IPS-20b (cell line): ENCODE measurements around the gene TSC22D4.
A peak's percentile ranks its signal among the peaks of the same experiment; 100 is the strongest.

Experiments
- H3K27ac ChIP-seq: one replicate; pipeline ENCODE4 v1.5.1; 2013; ENCODE audit warnings: low read length
- H3K27me3 ChIP-seq: 2 replicates; pipeline ENCODE4 v1.6.1; 2013; ENCODE audit warnings: mild to moderate bottlenecking, low read length, inconsistent platforms; ENCODE audit not compliant: insufficient read depth
- H3K36me3 ChIP-seq: 2 replicates; pipeline ENCODE4 v1.6.1; 2013; ENCODE audit warnings: low read depth, mild to moderate bottlenecking, inconsistent platforms, low read length, moderate library complexity; ENCODE audit not compliant: insufficient read depth
- H3K4me1 ChIP-seq: 2 replicates; pipeline ENCODE4 v1.6.1; 2013; ENCODE audit warnings: mild to moderate bottlenecking, control low read depth, inconsistent platforms, low read length, moderate library complexity; ENCODE audit not compliant: insufficient read depth
- H3K4me3 ChIP-seq: 2 replicates; pipeline ENCODE4 v1.5.1; 2013; ENCODE audit warnings: mild to moderate bottlenecking, low read length, inconsistent platforms
- H3K9ac ChIP-seq: 2 replicates; pipeline ENCODE4 v1.6.1; 2013; ENCODE audit warnings: low read depth, mild to moderate bottlenecking, inconsistent platforms, low read length, moderate library complexity
- H3K9me3 ChIP-seq: 2 replicates; pipeline ENCODE4 v1.6.1; 2013; ENCODE audit warnings: mild to moderate bottlenecking, low read depth, low read length, inconsistent platforms; ENCODE audit not compliant: insufficient read depth

The TSC22D4 gene

DNA sequence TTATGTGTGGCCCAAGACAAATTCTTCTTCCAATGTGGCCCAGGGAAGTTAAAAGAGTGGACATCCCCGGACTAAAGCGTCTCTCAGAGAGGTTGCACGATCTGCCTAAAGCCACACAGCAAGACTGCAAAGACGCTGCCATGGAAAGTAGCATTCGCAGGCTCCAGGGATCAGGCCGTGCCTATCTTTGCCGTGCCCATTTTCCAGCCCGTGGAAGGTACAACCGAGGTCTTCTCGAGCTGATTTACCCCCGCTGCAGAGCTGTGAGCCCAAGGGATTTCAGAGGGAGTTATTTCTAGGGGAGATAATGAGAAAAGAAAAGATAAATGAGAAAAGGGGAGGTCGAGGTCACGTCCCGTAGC lies 3.7 kb upstream of the TSC22D4 start:
- H3K27me3 ChIP-seq = peaks cover 4% of the 10 kb centered on the region; the same call in 1 of the 2 replicates
- H3K4me3 ChIP-seq = peak overlapping the region; percentile 72; the same call in 1 of the 2 replicates
- no peaks in the 10 kb centered on the region for H3K9me3 ChIP-seq
- no peak overlapping the region for H3K27ac ChIP-seq
- no peaks in the 10 kb centered on the region for H3K36me3 ChIP-seq
- peaks cover 8% of the 10 kb centered on the region; the same call in 1 of the 2 replicates for H3K4me1 ChIP-seq
- H3K9ac ChIP-seq = no peak overlapping the region

DNA sequence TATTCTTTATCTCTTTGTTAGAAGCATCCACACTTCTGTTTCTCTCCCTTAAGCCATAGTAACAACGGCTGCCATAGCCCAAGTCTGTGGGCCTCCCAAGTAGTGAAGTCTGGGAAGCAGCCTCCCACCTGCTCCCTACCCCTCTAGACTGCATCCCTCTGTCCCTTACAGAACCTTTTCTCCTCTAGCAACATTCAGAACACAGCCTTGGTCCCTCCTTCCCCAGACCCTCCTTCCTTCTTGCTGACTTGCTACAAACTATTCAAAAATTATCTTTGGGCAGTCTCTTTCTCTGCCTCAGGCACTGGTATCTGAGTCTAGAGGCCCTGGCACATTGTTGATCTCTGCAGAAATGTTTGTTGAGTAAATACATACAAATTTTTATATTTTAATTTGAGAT lies 2.5 kb upstream of the TSC22D4 start:
- H3K27ac ChIP-seq = no peak overlapping the region
- H3K4me1 ChIP-seq = peaks cover 8% of the 10 kb centered on the region; the same call in 1 of the 2 replicates

DNA sequence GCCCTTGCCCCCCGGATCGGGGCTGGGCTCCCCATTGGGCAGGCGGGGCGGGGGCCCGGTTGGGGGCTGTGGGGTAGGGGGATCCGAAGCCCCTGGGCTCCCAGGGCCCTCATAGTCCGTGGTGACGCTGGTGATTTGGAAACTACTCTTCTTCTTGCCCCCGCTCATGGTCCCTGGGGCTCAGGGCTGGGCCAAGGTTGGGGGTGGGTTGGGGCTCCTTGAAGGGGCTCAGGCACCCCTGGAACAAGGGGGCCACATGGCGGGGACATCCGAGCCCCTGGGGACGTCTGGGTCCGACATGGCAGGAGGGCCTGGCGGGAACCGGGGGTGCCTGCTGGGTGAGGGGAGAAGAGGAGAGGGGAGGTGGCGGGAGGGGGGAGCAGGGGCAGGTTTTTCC lies 1.1 kb downstream of the TSC22D4 start:
- Histone ChIP-seq H3K9ac (peak overlapping the region; percentile 76; the same call in 1 of the 2 replicates), H3K4me3 (peak overlapping the region; percentile 81; the same call in 1 of the 2 replicates), H3K27ac (no peak overlapping the region)

More for the DNA sequence above, 2.5 kb upstream of the TSC22D4 start:
- no peak overlapping the region for H3K4me3 ChIP-seq
- no peaks in the 10 kb centered on the region for H3K9me3 ChIP-seq
- H3K9ac ChIP-seq = no peak overlapping the region
- no peaks in the 10 kb centered on the region for H3K36me3 ChIP-seq
- peaks cover 4% of the 10 kb centered on the region; the same call in 1 of the 2 replicates for H3K27me3 ChIP-seq

DNA sequence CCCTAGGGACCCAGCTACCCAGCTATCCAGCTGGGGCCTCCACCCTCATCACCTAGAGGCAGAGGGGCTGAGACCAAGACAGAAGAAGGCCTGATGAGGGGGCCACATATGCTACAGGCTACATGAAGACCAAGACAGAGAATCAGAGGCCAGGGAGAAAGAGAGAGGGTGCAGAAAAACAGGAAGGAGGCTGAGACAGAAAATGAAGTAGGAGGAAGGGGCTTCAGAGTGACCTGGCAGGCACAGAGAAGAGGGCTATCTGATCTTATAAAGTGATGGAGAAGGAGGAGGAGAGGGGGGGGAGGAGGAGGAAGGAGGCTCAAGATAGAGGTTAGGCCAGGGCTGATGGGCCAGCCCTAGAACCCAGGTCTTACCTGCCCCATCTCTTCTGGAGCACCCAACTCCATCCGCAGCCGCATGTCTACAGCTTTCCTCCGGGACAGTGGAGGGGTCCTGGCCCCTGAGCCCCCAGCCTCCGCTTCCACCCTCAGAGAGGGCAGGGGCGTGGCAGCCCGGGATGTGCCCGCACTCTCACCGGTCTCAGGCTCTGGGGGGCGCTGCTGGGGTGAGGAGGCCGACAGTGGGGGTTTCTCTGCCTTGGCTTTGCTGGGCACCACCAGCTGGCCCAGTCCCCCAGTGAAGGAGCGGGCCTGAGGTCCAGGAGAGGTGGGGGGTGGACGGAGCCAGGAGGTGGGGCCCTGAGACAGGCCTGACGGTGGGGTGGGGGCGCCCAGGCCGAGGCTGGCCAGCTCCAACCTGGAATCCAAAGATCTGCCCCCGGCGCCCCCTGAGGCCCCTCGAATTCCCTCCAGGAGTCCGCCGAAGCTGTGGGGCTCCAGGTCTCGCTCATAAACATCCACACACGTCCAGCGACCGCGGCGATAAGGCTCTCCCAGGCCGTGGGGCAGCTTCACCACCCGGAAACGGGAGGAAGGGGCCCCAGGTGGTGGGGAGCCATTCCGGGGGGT lies 1.8 kb downstream of the TSC22D4 start:
- Histone ChIP-seq H3K27ac (no peak overlapping the region), H3K4me3 (peak overlapping the region; percentile 81; the same call in 1 of the 2 replicates), H3K36me3 (peaks cover 9% of the 10 kb centered on the region; the same call in 1 of the 2 replicates), H3K9ac (no peak overlapping the region), H3K4me1 (peaks cover 5% of the 10 kb centered on the region), H3K27me3 (peaks cover 1% of the 10 kb centered on the region; the same call in 1 of the 2 replicates), H3K9me3 (no peaks in the 10 kb centered on the region)

More for the DNA sequence above, 1.1 kb downstream of the TSC22D4 start:
- peaks cover 4% of the 10 kb centered on the region; the same call in 1 of the 2 replicates for H3K27me3 ChIP-seq
- H3K36me3 ChIP-seq = peaks cover 8% of the 10 kb centered on the region; the same call in 1 of the 2 replicates
- H3K4me1 ChIP-seq = peaks cover 5% of the 10 kb centered on the region
- H3K9me3 ChIP-seq = no peaks in the 10 kb centered on the region

DNA sequence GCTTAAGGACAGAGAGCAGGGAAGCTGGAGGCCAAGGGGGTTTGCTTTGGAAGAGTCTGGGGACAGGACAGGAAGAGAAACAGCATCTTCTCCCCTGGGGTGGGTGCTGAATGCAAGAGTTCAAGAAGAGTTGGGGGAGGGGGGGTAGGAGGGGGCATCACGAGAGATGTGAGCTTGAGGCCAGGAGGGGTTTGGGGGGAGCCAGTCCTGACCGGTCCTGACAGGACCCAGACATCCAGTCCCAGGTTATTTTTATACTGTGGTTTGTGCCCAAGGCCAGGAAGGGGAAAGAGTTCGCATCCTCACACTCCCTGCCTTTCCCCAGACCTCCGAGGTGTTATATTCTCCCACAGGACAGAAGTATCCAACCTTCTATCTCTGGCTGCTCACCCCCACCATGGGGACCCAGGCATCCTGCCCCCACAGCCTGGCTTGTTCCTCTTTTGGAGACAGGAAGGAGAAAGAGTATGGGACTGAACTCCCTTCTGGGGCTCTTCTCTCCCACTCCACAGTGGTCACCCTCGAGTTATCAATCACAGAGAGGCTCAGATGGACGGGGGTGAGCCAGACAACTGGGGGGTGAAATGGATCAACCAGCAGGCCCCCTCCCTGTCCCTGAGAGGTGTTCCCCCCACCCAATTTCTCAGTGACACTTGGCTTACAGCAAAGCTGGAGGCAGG lies 2.8 kb downstream of the TSC22D4 start:
- Histone ChIP-seq H3K9ac (peak overlapping the region; percentile 41; the same call in 1 of the 2 replicates), H3K27ac (no peak overlapping the region), H3K27me3 (no peaks in the 10 kb centered on the region), H3K9me3 (no peaks in the 10 kb centered on the region), H3K36me3 (peaks cover 9% of the 10 kb centered on the region; the same call in 1 of the 2 replicates), H3K4me1 (peaks cover 5% of the 10 kb centered on the region), H3K4me3 (peak overlapping the region; percentile 30; the same call in 1 of the 2 replicates)

DNA sequence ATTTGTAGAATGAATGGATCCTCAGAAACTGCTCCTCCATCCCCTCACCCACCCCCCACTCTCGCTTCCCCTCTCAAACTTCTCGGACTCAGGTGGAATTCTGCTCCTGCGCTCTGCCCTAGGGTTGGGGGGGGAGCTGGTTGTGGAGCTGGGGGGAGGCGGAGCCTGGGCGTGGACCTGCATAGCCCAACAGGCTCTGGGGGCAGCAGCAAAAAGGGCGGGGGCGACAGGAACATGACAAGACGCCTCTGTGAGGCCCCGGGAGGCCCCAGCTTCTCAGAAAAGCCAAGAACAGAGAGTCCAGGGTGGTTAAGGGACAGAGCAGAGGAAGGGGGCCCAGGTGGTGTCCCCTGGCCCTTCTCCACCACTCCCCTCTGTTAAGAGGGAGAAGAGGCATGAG lies 3.5 kb downstream of the TSC22D4 start:
- H3K9me3 ChIP-seq = no peaks in the 10 kb centered on the region
- peaks cover 5% of the 10 kb centered on the region for H3K4me1 ChIP-seq
- H3K9ac ChIP-seq = peak overlapping the region; percentile 41; the same call in 1 of the 2 replicates
- H3K27me3 ChIP-seq = no peaks in the 10 kb centered on the region
- peaks cover 9% of the 10 kb centered on the region; the same call in 1 of the 2 replicates for H3K36me3 ChIP-seq
- no peak overlapping the region for H3K27ac ChIP-seq
- H3K4me3 ChIP-seq = peak overlapping the region; percentile 30; the same call in 1 of the 2 replicates

DNA sequence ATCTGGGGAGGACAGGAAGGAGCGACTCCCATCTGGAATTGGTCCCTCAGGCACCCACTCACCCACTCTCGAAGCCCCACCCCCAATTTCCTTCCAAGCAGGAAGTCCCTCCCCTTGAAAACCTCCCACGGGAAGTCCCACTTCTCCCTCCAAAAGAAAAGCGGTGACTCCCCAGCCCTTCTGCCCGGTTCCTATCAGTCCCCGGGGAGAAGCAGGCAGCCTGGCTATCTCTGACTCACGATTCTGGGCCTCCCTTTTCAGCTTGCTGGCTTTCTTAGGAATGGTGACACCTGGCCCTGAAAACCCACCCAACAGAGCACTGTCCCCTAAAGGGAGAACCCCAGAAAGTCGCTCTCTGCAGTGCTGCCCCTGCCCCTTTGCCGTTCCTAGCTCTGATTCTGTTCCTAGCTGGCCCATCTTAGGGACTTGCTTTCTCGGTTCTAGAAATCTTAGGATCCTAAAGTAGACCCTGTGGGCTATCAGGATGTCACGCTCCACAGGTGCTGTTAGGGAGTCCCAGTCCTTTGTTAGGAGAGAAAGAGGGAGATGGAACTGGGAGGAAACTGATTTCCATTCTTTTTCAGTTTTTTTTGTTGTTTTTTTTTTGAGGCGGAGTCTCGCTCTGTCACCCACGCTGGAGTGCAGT lies 6.0 kb downstream of the TSC22D4 start:
- peaks cover 5% of the 10 kb centered on the region for H3K4me1 ChIP-seq
- H3K9me3 ChIP-seq = no peaks in the 10 kb centered on the region
- H3K36me3 ChIP-seq = peaks cover 9% of the 10 kb centered on the region; the same call in 1 of the 2 replicates
- no peak overlapping the region for H3K4me3 ChIP-seq
- no peak overlapping the region for H3K9ac ChIP-seq
- no peaks in the 10 kb centered on the region for H3K27me3 ChIP-seq
- no peak overlapping the region for H3K27ac ChIP-seq

DNA sequence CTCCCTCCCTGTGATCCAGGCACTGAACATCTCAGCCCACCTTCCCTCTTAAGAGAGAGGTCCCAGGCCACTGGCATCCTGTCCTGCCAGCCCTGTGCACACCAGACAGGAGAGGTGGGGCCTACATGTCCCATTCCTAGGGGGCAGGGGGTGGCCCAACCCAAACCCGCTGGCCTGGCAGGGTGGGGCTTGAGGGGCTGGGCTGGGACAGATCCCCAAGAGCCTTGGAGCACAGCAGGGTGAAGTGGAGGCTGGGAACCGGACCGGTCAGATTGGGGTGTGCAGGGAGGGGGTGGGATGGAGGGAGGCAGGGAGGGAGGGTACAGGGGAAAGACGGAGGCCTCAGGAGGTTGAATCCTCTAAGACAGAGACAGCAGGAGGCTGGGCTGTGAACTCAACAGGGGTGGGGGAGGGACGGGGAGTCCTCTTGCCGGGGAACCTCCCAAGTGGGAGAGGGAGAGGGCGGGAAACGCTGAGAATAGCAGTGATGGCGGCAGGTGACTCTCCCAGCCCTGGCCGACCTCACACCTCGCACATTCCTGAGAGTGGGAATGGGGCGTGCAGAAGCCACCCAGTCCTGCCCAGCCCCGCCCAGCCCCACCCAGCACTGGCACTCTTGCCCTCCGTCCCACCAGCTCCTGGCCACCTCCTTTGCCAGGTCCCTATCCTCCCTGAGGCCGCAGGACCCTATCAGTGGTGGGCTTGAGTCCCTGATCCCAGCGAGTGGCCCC lies 6.7 kb downstream of the TSC22D4 start:
- H3K4me3 ChIP-seq = no peak overlapping the region
- peaks cover 9% of the 10 kb centered on the region; the same call in 1 of the 2 replicates for H3K36me3 ChIP-seq
- H3K9ac ChIP-seq = no peak overlapping the region
- H3K4me1 ChIP-seq = peaks cover 5% of the 10 kb centered on the region
- H3K27me3 ChIP-seq = no peaks in the 10 kb centered on the region
- H3K9me3 ChIP-seq = no peaks in the 10 kb centered on the region
- no peak overlapping the region for H3K27ac ChIP-seq

DNA sequence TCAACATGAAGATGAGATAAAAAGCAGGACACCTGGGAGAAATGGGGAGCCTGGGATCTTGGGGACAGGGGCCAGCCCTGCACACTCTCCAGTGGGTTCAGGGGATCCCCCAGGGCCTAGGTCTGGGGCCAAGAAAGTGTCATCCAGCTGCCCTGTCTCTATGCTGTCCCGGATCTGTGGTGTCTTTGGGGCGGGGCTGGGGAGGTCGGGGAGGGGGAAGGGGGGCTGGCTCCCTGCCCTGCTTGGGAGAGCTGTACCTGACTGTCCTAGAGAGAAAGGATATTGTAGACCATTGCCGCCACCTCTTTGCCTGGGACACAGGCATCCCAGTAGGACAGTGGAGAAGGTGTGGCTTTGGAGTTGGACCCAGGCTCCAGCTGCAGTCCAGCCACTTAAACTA lies 8.0 kb downstream of the TSC22D4 start:
- Histone ChIP-seq H3K4me1 (peaks cover 4% of the 10 kb centered on the region), H3K4me3 (no peak overlapping the region), H3K27ac (no peak overlapping the region), H3K9ac (no peak overlapping the region), H3K27me3 (no peaks in the 10 kb centered on the region), H3K36me3 (peaks cover 9% of the 10 kb centered on the region; the same call in 1 of the 2 replicates), H3K9me3 (no peaks in the 10 kb centered on the region)

DNA sequence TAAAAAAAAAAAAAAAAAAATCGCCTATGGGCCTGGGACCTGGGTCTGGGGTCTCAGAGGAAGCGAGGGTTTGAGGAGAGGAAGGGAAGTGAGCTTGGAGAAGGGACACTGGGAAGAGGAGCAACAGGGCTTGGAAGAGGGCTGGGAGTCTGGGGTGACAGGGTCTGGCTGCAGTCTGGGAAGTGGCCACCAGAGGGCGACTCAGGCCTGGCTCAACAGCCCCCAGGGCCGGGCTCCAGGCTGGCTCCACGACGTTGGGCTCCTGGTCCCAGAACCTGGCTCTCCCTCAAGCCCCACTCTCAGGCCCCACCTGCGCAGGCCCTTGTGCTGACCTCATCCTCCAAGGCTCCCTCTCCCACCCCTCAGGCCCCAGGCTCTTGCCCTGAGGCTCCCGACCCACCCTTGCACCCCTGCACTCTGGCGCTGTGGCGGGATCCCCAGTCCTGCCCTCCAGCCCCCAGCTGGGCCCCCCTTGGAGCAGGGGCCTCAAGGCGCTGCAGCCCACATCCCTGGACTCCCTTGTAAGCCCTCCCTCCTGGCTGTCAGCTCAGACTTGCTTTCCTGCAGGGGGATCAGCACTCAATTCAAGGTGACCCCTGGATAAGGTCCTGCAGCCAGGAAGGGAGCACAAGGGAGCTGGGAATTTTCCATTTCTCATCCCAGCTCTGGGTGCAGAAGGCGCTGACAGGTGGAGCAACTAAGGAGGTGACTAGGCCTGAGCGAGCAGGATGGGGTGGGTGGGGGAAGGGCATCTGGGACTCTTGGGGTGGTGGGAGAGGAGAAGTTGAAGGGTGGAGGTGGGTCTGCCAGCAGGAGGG lies 9.6 kb downstream of the TSC22D4 start:
- H3K9me3 ChIP-seq = no peaks in the 10 kb centered on the region
- H3K4me1 ChIP-seq = no peaks in the 10 kb centered on the region
- H3K9ac ChIP-seq = no peak overlapping the region
- no peak overlapping the region for H3K27ac ChIP-seq
- peaks cover 9% of the 10 kb centered on the region; the same call in 1 of the 2 replicates for H3K36me3 ChIP-seq
- no peaks in the 10 kb centered on the region for H3K27me3 ChIP-seq
- no peak overlapping the region for H3K4me3 ChIP-seq
